Pancreas (tissue), 10 donors: ENCODE results near the gene TARP.
A peak's percentile ranks its signal among the peaks of the same experiment; 100 is the strongest.
"Not testable (repeated sequence)": the region's sequence is repeated elsewhere in the genome, so short reads cannot be mapped to it uniquely, and the experiment has no call there.

Source experiments
- ATAC-seq, 4 donors: fragments of 200-7000 bp; cut with Tn5 transposase; one replicate each; pipeline versions ENCODE4 v1.8.0 to v1.9.1; 2020; ENCODE audit warnings: mild to moderate bottlenecking in 4 of 4, moderate library complexity in 4 of 4
- DNase-seq, 6 donors: peaks; one replicate each; pipeline ENCODE4 v3.0.0-alpha.2; 2020
- FAIRE-seq: peaks from 2 replicates; lab custom pipeline; 2012; peaks lifted over from hg19 to GRCh38; lab: Jason Lieb, UNC
- H3K27ac ChIP-seq, 4 donors: fragments of 200-600 bp; sonication (generic); 1 replicate in 3 of 4; 2 replicates in 1 of 4; pipeline versions ENCODE4 v1.5.0 to v1.8.0; 2020
- H3K27me3 ChIP-seq, 4 donors: fragments of 200-600 bp; one replicate each; pipeline ENCODE4 v1.8.0; 2021
- H3K36me3 ChIP-seq, 3 donors: fragments of 200-600 bp; sonication (generic) in 1 of 3; one replicate each; pipeline versions ENCODE4 v1.5.0 to v1.8.0; 2020 to 2021
- H3K4me1 ChIP-seq, 3 donors: fragments of 200-600 bp; one replicate each; pipeline ENCODE4 v1.8.0; 2021
- H3K4me3 ChIP-seq, 4 donors: fragments of 200-600 bp; sonication (generic) in 2 of 4; one replicate each; pipeline versions ENCODE4 v1.5.0 to v1.8.0; 2020 to 2021
- H3K9me3 ChIP-seq, 4 donors: fragments of 200-600 bp; one replicate each; pipeline ENCODE4 v1.8.0; 2021
- CTCF ChIP-seq, 4 donors: fragments of 200-600 bp; sonication (generic) in 3 of 4; IDR thresholded peaks; one replicate each; pipeline versions ENCODE4 v1.5.0 to v1.8.0; 2021; ENCODE audit warnings: antibody characterized with exemption in 4 of 4
- WGBS, 2 donors: extraction: QIAGEN DNeasy Blood & Tissue Kit; methylation state at CpG; one replicate each; pipeline ENCODE4 v1.1.7; 2013; 5-methylcytosine and 5-hydroxymethylcytosine counted together
- intact Hi-C, 3 donors: fragments of 100-400 bp; cut with DNase I; formaldehyde crosslinking; loops; one replicate each; pipeline versions ENCODE4 v1.11.1 to v1.14.2; 2022
- donor health status: healthy with polysubstance abuse.
- donor health status: DM: no; HTN: no; CAD: no; lungs with moderate emphysema.
- donor health status: DM: no; HTN: no; CAD: no.
- donor health status: control.
- donor health status: control.
- donor health status: Bipolar disorder and iron deficiency.
- donor health status: DM: yes; HTN: yes; CAD: no.
- donor health status: DM: no; HTN: no; CAD: no.
- donor health status: DM: no; HTN: no; CAD: no.
- donor health status: DM: yes; HTN: yes; CAD: no.

The TARP gene

GRCh38 chr7:38235606-38236005 is 37.8 kb downstream of the TARP start:
- DNase-seq (no peak), ATAC-seq (no peak), FAIRE-seq (no peak)
- no peak overlapping the region for H3K4me3 ChIP-seq
- no peaks in the 10 kb centered on the region for H3K4me1 ChIP-seq
- no peaks in the 10 kb centered on the region for H3K27me3 ChIP-seq
- no peaks in the 10 kb centered on the region for H3K36me3 ChIP-seq
- TF ChIP-seq CTCF (IDR thresholded peaks at IDR 0.05), result no peak
- intact Hi-C loops, result no loop called here
- H3K27ac ChIP-seq, result no peak overlapping the region
- H3K9me3 ChIP-seq, result no peaks in the 10 kb centered on the region
- 54 to 58% methylated on average over 4 of the region's 4 CpGs for WGBS, 2 donors

GRCh38 chr7:38234759-38235158 is 38.7 kb downstream of the TARP start:
- H3K27me3 ChIP-seq, H3K4me3 ChIP-seq, H3K4me1 ChIP-seq, intact Hi-C loops, FAIRE-seq, H3K27ac ChIP-seq, H3K9me3 ChIP-seq, DNase-seq, H3K36me3 ChIP-seq, ATAC-seq: not testable (repeated sequence)
- 85 to 93% methylated on average over 11 of the region's 11 CpGs for WGBS, 2 donors

GRCh38 chr7:38232502-38233366 is 40.7 kb downstream of the TARP start:
- peak in 3 of 4 donors; percentile 34 to 57 (median 47) for ATAC-seq
- no peak overlapping the region for H3K4me3 ChIP-seq
- 82 to 86% methylated on average over 11 of the region's 11 CpGs for WGBS, 2 donors
- no peak for DNase-seq
- H3K36me3 ChIP-seq, result peaks cover 0 to 13% (median 5%) of the 10 kb centered on the region in 3 donors
- FAIRE-seq, result no peak
- no peak for TF ChIP-seq CTCF (IDR thresholded peaks at IDR 0.05)
- intact Hi-C loops, result no loop called here
- H3K27ac ChIP-seq, result no peak overlapping the region
- H3K27me3 ChIP-seq, result no peaks in the 10 kb centered on the region
- H3K4me1 ChIP-seq, result no peaks in the 10 kb centered on the region
- H3K9me3 ChIP-seq, result no peaks in the 10 kb centered on the region

- 87 to 90% methylated on average over 6 of the region's 6 CpGs for WGBS, 2 donors
- no peak for FAIRE-seq
Measured at GRCh38 chr7:38229884-38230642, 43.4 kb downstream of the TARP start.

More at GRCh38 chr7:38229884-38230642, 43.4 kb downstream of the TARP start:
- Histone ChIP-seq H3K36me3 (peaks cover 0 to 13% (median 5%) of the 10 kb centered on the region in 3 donors), H3K9me3 (no peaks in the 10 kb centered on the region), H3K27ac (no peak overlapping the region), H3K4me1 (no peaks in the 10 kb centered on the region), H3K27me3 (no peaks in the 10 kb centered on the region), H3K4me3 (no peak overlapping the region)
- intact Hi-C loops, result loop anchor here in 2 of 3 donors (10.0 kb wide), 2 partner anchors 325 to 335 kb away; no protein-coding TSS in a partner anchor
- no peak for TF ChIP-seq CTCF (IDR thresholded peaks at IDR 0.05)
- ATAC-seq (no peak), DNase-seq (no peak)
